Chondrocyte (in vitro differentiated cells): Measurements from ENCODE around the gene SETBP1. TPM values are rescaled to one million over a fixed set of nuclear protein-coding genes. Genes with fewer than 3 reads are reported as not detected.

ENCODE experiments used
- DNase-seq: peaks from one replicate; pipeline ENCODE4 v3.0.0; 2021; ENCODE audit warnings: mixed read lengths, low spot score
- H3K27ac Mint-ChIP-seq: one replicate; pipeline ENCODE4 v1.8.0; 2021; ENCODE audit warnings: mild to moderate bottlenecking, moderate library complexity, mixed read lengths; ENCODE audit not compliant: unreplicated experiment
- H3K27me3 Mint-ChIP-seq: 2 replicates; pipeline ENCODE4 v1.8.0; 2021; ENCODE audit warnings: low read depth, mixed read lengths
- H3K36me3 Mint-ChIP-seq: 2 replicates; pipeline ENCODE4 v1.8.0; 2021; ENCODE audit warnings: low read depth, mixed read lengths
- H3K4me1 Mint-ChIP-seq: 2 replicates; pipeline ENCODE4 v1.8.0; 2021; ENCODE audit warnings: low read depth, mild to moderate bottlenecking, mixed read lengths
- H3K4me3 Mint-ChIP-seq: one replicate; pipeline ENCODE4 v1.8.0; 2021; ENCODE audit warnings: mild to moderate bottlenecking, moderate library complexity, mixed read lengths; ENCODE audit not compliant: unreplicated experiment
- H3K9me3 Mint-ChIP-seq: 2 replicates; pipeline ENCODE4 v1.8.0; 2021; ENCODE audit warnings: low read depth, mixed read lengths
- total RNA-seq: library from RNA; stranded (reverse); gene quantifications from 3 replicates; pipeline ENCODE4 v1.2.1, GENCODE V29; 2021
- TF ChIP-seq, protein P1 (sequence below): fragments of 200-600 bp; sonication (generic); IDR thresholded peaks from 2 replicates; pipeline ENCODE4 v1.5.0; 2021; ENCODE audit warnings: antibody characterized with exemption, mild to moderate bottlenecking, moderate library complexity

SETBP1 gene
- total RNA-seq, 1 donor from 2014 or later: 29.3 TPM

DNA sequence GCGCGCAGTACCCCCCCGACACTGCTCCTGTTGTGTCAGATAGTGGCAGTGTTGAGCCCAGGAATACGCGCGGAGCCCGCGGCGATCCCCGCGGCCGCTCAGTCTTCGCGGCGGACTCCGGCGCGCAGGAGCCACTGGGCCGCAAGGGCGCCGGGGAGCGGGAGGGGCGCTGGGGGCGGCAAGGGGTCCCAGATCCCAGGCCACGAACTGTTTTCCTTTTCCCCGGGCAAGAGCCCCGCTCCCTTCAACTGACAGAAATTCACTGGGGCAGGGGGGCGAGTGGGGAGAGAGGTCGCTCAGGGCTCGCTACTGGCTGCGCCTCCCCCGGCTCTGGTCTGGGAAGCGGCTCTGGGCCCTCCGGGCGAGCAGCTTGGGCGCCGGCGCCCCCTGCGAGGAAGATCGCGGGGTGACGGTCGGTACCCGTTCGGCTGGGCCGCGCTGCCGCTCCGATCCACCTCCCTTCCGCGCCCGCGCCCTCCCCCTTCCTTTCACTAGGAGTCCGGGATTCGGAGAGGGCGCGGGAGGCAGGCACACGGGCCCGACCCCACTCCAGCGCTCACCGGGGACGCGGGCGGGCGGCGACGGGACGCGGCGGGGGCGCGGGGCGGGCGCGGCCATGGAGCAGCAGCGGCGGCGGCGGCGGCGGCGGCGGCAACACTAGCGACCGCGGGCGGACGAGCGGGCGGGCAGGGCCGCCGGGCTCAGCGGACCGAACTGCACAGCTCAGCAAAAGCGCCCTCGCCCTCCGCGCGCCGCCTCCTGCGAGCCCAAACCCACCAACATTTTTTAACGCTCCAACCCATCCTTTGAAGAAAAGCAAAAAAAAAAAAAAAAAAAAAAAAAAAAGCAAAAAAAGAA is 1.4 kb upstream of the SETBP1 start:
- Mint-ChIP-seq H3K4me1 (peaks cover 10% of the 10 kb centered on the region), H3K27me3 (no peaks in the 10 kb centered on the region), H3K4me3 (peak overlapping the region; percentile 63), H3K27ac (peak overlapping the region; percentile 27), H3K9me3 (no peaks in the 10 kb centered on the region), H3K36me3 (no peaks in the 10 kb centered on the region)
- peak; percentile 83 for DNase-seq
- TF ChIP-seq, protein P1, sequence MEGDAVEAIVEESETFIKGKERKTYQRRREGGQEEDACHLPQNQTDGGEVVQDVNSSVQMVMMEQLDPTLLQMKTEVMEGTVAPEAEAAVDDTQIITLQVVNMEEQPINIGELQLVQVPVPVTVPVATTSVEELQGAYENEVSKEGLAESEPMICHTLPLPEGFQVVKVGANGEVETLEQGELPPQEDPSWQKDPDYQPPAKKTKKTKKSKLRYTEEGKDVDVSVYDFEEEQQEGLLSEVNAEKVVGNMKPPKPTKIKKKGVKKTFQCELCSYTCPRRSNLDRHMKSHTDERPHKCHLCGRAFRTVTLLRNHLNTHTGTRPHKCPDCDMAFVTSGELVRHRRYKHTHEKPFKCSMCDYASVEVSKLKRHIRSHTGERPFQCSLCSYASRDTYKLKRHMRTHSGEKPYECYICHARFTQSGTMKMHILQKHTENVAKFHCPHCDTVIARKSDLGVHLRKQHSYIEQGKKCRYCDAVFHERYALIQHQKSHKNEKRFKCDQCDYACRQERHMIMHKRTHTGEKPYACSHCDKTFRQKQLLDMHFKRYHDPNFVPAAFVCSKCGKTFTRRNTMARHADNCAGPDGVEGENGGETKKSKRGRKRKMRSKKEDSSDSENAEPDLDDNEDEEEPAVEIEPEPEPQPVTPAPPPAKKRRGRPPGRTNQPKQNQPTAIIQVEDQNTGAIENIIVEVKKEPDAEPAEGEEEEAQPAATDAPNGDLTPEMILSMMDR: peak; percentile 83

DNA sequence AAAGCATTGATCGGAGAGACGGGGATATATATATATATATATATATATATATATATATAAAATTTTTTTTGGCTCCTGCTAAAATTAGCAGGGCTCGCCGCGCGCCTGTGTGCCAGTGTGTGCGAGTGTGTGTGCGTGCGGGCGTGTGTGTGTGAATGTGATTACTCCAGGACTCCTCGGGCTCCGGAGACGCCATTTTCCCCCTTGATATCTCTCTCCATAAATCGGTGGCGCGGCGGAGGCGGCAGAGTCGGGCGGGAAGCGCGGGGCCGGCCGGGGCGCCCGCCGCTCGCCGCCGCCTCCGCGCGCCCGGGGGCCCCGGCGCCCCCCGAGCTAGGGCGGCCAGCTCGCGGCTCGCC is 795 bp upstream of the SETBP1 start:
- DNase-seq: no peak
- peak overlapping the region; percentile 74 for H3K27ac Mint-ChIP-seq
- no peaks in the 10 kb centered on the region for H3K27me3 Mint-ChIP-seq
- TF ChIP-seq, protein P1: no peak
- no peaks in the 10 kb centered on the region for H3K36me3 Mint-ChIP-seq
- peaks cover 10% of the 10 kb centered on the region for H3K4me1 Mint-ChIP-seq
- H3K9me3 Mint-ChIP-seq: no peaks in the 10 kb centered on the region
- H3K4me3 Mint-ChIP-seq: no peak overlapping the region

DNA sequence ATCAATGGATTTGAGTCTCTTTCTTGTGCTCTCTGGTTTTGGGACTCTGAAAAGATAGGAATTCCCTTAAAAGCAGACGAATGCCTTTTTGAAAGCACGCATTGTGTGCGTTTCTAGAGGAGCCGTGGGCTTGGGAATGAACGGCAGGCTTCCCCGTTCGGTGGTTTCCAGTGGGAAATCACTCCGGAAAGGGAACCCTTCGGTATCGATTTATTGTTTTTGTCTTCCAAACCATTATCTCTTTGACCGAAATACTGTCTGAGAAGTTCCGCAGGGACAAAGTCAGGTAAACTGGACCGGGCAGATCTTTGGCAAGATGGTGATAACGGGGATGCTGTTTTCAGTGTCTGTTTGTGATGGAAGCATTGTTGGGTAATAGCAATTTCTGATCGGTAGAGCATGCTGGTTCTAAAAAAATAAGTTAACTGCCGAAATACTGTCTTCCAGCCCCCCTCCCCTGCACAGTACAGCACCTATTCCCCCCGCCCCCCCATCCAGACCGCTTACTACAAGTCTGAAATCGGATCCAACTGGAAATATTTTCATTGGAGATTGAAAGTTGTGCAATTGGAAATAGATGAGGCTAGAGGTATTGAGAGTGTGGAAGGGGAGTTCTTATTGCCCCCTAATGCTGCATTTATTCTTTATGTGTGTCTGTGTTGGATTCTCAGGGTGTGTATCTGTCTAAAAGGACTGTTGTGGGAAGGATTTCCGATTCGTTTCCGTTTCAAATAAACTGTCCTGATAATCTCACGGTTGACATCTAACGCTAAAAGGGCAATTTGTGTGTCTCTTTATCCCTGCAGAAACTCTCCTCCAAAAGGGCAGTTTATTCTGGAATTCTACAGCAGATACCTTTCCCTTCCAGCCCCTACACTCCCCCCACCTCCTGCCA is 635 bp downstream of the SETBP1 start:
- Mint-ChIP-seq H3K4me3 (no peak overlapping the region), H3K9me3 (no peaks in the 10 kb centered on the region), H3K36me3 (no peaks in the 10 kb centered on the region), H3K27ac (no peak overlapping the region), H3K27me3 (no peaks in the 10 kb centered on the region), H3K4me1 (peaks cover 10% of the 10 kb centered on the region)
- TF ChIP-seq, protein P1: peak; percentile 16
- no peak for DNase-seq

DNA sequence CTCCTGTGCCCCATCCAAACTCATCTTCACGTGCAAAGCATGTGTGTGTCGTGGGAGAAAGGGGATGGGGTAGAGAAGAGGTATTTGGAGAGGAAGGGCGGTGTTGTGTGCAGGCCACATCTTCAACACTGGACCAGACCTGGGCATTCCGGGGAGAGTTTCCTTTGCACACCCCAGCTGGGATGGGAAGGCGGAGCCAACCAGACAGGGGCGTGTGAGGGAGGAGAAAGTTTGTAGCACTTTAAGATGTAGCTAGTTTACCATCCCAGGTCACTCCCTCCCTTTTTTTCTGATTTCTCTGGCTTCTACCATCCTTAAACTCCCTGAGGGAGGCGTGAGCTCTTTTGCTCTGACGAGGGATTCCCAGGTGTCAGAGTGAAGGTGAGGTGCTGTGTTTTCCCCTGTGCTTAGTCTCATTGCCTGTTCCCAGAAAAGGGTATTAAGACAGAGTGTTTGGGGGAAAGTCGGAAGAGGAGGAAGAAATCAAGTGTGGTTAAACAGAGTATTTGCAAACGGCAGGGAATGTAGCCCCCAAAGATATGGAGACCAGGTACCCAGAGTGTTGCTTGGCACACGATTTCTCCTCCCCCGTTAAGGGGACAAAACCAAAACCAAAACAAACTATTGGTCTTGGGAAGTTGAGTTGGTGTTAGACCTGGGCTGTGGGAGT is 1.6 kb downstream of the SETBP1 start:
- H3K9me3 Mint-ChIP-seq: no peaks in the 10 kb centered on the region
- no peaks in the 10 kb centered on the region for H3K27me3 Mint-ChIP-seq
- no peak for DNase-seq
- H3K4me1 Mint-ChIP-seq: peaks cover 12% of the 10 kb centered on the region
- no peaks in the 10 kb centered on the region for H3K36me3 Mint-ChIP-seq
- H3K4me3 Mint-ChIP-seq: no peak overlapping the region
- H3K27ac Mint-ChIP-seq: no peak overlapping the region
- TF ChIP-seq, protein P1: no peak

DNA sequence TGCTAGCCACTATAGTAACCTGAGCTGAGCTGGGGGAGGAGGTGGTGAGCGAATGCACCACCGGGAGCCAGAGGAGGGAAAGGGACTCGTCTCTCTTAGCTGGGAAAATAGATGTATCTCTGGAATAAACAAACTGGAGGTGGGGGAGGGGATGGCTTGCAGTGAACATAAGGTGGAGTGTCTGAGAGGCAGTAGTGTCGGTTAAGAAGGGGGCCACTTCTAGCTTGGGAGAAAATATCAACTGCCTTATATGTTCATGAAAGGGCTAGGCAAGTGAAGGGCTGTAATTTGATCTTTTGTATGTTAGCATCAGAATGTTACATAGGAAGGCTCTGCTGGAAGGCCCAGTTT is 2.2 kb downstream of the SETBP1 start:
- H3K9me3 Mint-ChIP-seq: no peaks in the 10 kb centered on the region
- H3K36me3 Mint-ChIP-seq: no peaks in the 10 kb centered on the region
- no peak overlapping the region for H3K27ac Mint-ChIP-seq
- no peak for DNase-seq
- no peak overlapping the region for H3K4me3 Mint-ChIP-seq
- peaks cover 15% of the 10 kb centered on the region for H3K4me1 Mint-ChIP-seq
- TF ChIP-seq, protein P1: no peak
- no peaks in the 10 kb centered on the region for H3K27me3 Mint-ChIP-seq
